DOHH2 (cell line): ENCODE measurements around the gene PDE6G.
"Not testable (repeated sequence)": the region's sequence is repeated elsewhere in the genome, so short reads cannot be mapped to it uniquely, and the experiment has no call there.

Source experiments
- CTCF ChIP-seq: fragments of 200-600 bp; sonication (generic); IDR thresholded peaks from one replicate; pipeline ENCODE4 v1.5.1; 2014; ENCODE audit warnings: antibody characterized with exemption, mild to moderate bottlenecking, low read depth, low read length; ENCODE audit not compliant: poor library complexity, severe bottlenecking
- EZH2phosphoT487 ChIP-seq: fragments of 200-600 bp; sonication (generic); IDR thresholded peaks from 2 replicates; pipeline ENCODE4 v1.6.1; 2017; ENCODE audit warnings: borderline replicate concordance, mild to moderate bottlenecking, antibody characterized with exemption, low read length, moderate library complexity, mixed read lengths

GRCh38 chr17:81618307-81618706 is 38.0 kb downstream of the PDE6G start:
- TF ChIP-seq CTCF, EZH2phosphoT487: not testable (repeated sequence)
